ENCODE data around the gene AOX1.

DNA sequence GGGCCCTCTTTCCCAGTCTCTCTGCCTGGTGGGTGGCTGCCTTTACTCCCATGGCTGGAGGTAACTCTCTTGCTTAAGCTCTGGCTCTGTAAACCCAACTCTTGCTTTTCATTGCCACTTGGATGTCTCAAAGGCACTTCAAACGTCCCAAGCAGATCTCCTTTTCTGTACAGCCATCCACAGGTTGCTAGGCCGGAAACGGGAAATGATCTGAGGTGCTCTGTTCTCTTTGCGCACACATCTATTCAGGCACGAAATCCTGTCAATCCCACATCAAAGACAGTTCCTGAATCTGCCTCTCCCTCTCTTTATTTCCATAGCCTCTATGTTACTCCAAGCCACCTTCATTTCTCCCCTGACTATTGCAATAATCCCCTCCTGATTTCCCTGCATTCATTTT, 87.4 kb downstream of the AOX1 start:
- TF ChIP-seq POLR2A (IDR thresholded peaks at IDR 0.05): no peak
- TF ChIP-seq, protein P1, sequence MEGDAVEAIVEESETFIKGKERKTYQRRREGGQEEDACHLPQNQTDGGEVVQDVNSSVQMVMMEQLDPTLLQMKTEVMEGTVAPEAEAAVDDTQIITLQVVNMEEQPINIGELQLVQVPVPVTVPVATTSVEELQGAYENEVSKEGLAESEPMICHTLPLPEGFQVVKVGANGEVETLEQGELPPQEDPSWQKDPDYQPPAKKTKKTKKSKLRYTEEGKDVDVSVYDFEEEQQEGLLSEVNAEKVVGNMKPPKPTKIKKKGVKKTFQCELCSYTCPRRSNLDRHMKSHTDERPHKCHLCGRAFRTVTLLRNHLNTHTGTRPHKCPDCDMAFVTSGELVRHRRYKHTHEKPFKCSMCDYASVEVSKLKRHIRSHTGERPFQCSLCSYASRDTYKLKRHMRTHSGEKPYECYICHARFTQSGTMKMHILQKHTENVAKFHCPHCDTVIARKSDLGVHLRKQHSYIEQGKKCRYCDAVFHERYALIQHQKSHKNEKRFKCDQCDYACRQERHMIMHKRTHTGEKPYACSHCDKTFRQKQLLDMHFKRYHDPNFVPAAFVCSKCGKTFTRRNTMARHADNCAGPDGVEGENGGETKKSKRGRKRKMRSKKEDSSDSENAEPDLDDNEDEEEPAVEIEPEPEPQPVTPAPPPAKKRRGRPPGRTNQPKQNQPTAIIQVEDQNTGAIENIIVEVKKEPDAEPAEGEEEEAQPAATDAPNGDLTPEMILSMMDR (IDR thresholded peaks at IDR 0.05 in 4 of 5, conservative IDR thresholded peaks at IDR 0.05 in 1 of 5): no peak

All from gastrocnemius medialis (tissue), 4 donors.